ENCODE results near the gene JAG2. TPM values are rescaled to one million over a fixed set of nuclear protein-coding genes. Genes with fewer than 3 reads are reported as not detected.

Gene JAG2
- total and polyA plus RNA-seq, 2 donors from 2014 or later, result 6.3 to 26.1 TPM

- TF ChIP-seq CTCF (IDR thresholded peaks at IDR 0.05; ENCODE audit: borderline replicate concordance, extremely low read depth, insufficient read depth), result no peak
- DNase-seq (no peak), FAIRE-seq (no peak)
- intact Hi-C loops (cut with DNase I), result no loop called here
- Histone ChIP-seq H3K4me1 (ENCODE audit: control insufficient read depth in 2 of 3, insufficient read depth in 2 of 3, low read depth in 1 of 3, low read length in 3 of 3) (no peaks in the 10 kb centered on the region), H3K9me3 (ENCODE audit: control insufficient read depth in 2 of 3, insufficient read depth in 1 of 3, low read length in 3 of 3) (peaks cover 0 to 14% (median 3%) of the 10 kb centered on the region in 3 donors), H3K36me3 (ENCODE audit: control insufficient read depth in 2 of 3, insufficient read depth in 3 of 3, low read length in 3 of 3) (no peaks in the 10 kb centered on the region), H3K27ac (ENCODE audit: low read depth in 2 of 2, low read length in 2 of 2) (no peak overlapping the region), H3K9ac (ENCODE audit: low read length in 3 of 3) (no peak overlapping the region), H3K4me3 (ENCODE audit: low read length in 3 of 3) (no peak overlapping the region), H3K27me3 (ENCODE audit: control insufficient read depth, insufficient read depth, low read length) (no peaks in the 10 kb centered on the region)
Observed at GRCh38 chr14:105140581-105140980, 28.0 kb downstream of the JAG2 start.

GRCh38 chr14:105139831-105140239, 28.7 kb downstream of the JAG2 start:
- H3K9ac ChIP-seq (ENCODE audit: low read length in 3 of 3), result no peak overlapping the region
- no peak overlapping the region for H3K4me3 ChIP-seq (ENCODE audit: low read length in 3 of 3)
- no peaks in the 10 kb centered on the region for H3K36me3 ChIP-seq (ENCODE audit: control insufficient read depth in 2 of 3, insufficient read depth in 3 of 3, low read length in 3 of 3)
- FAIRE-seq (no peak), DNase-seq (peak in 1 of 5 donors; percentile 7)
- H3K4me1 ChIP-seq (ENCODE audit: control insufficient read depth in 2 of 3, insufficient read depth in 2 of 3, low read depth in 1 of 3, low read length in 3 of 3), result no peaks in the 10 kb centered on the region
- H3K27me3 ChIP-seq (ENCODE audit: control insufficient read depth, insufficient read depth, low read length), result no peaks in the 10 kb centered on the region
- H3K9me3 ChIP-seq (ENCODE audit: control insufficient read depth in 2 of 3, insufficient read depth in 1 of 3, low read length in 3 of 3), result peaks cover 0 to 14% (median 3%) of the 10 kb centered on the region in 3 donors
- H3K27ac ChIP-seq (ENCODE audit: low read depth in 2 of 2, low read length in 2 of 2), result no peak overlapping the region
- no peak for TF ChIP-seq CTCF (IDR thresholded peaks at IDR 0.05; ENCODE audit: borderline replicate concordance, extremely low read depth, insufficient read depth)
- intact Hi-C loops (cut with DNase I), result no loop called here

GRCh38 chr14:105139212-105139825, 29.3 kb downstream of the JAG2 start:
- Histone ChIP-seq H3K27ac (ENCODE audit: low read depth in 2 of 2, low read length in 2 of 2) (no peak overlapping the region), H3K9me3 (ENCODE audit: control insufficient read depth in 2 of 3, insufficient read depth in 1 of 3, low read length in 3 of 3) (peaks cover 0 to 14% (median 3%) of the 10 kb centered on the region in 3 donors), H3K27me3 (ENCODE audit: control insufficient read depth, insufficient read depth, low read length) (no peaks in the 10 kb centered on the region), H3K9ac (ENCODE audit: low read length in 3 of 3) (no peak overlapping the region), H3K36me3 (ENCODE audit: control insufficient read depth in 2 of 3, insufficient read depth in 3 of 3, low read length in 3 of 3) (no peaks in the 10 kb centered on the region), H3K4me1 (ENCODE audit: control insufficient read depth in 2 of 3, insufficient read depth in 2 of 3, low read depth in 1 of 3, low read length in 3 of 3) (no peaks in the 10 kb centered on the region), H3K4me3 (ENCODE audit: low read length in 3 of 3) (no peak overlapping the region)
- FAIRE-seq, result no peak
- intact Hi-C loops (cut with DNase I), result no loop called here
- no peak for TF ChIP-seq CTCF (IDR thresholded peaks at IDR 0.05; ENCODE audit: borderline replicate concordance, extremely low read depth, insufficient read depth)
- peak in 1 of 5 donors; percentile 19 for DNase-seq

Data from kidney (tissue), 14 donors.